ENCODE measurements around the gene VSTM2L.

The VSTM2L gene

GRCh38 chr20:37980383-37980782 lies 77.5 kb downstream of the VSTM2L start:
- in situ Hi-C loops (cut with HindIII; ENCODE audit: low pct_ligation_motif_present, low sequenced_read_pairs): no loop called here
- H3K27me3 ChIP-seq (replicated peaks): no peaks in the 10 kb centered on the region
- H3K4me3 ChIP-seq (ENCODE audit: low read depth, low read length): no peak overlapping the region
- peaks cover 2% of the 10 kb centered on the region for H3K36me3 ChIP-seq (replicated peaks)
- no peak for TF ChIP-seq CTCF (IDR thresholded peaks at IDR 0.05; ENCODE audit: low read depth, low read length, missing control alignments)
- no peak for DNase-seq
- H3K27ac ChIP-seq: no peak overlapping the region

- no peak for TF ChIP-seq CTCF (IDR thresholded peaks at IDR 0.05; ENCODE audit: low read depth, low read length, missing control alignments)
- H3K27me3 ChIP-seq (replicated peaks): no peaks in the 10 kb centered on the region
- no peak for DNase-seq
- H3K27ac ChIP-seq: no peak overlapping the region
- no peak overlapping the region for H3K4me3 ChIP-seq (ENCODE audit: low read depth, low read length)
- peaks cover 2% of the 10 kb centered on the region for H3K36me3 ChIP-seq (replicated peaks)
- in situ Hi-C loops (cut with HindIII; ENCODE audit: low pct_ligation_motif_present, low sequenced_read_pairs): no loop called here
Measured at GRCh38 chr20:37980876-37981275, 77.9 kb downstream of the VSTM2L start.

DNA sequence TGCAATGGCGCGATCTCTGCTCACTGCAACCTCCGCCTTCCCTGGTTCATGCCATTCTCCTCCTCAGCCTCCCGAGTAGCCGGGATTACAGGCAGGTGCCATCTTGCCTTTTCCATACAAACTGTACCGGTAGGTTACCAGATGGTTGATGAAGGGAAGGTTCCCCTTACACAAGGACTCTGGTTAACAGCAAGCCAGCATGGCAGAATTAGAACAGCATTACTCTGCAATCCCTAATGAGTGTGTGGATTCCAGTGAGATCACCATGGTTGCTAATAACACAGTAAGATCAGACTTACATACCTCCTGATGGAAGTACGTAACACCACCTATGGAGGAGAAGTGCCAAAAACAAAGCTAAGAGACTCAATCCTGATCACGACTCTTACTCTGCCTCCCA lies 78.6 kb downstream of the VSTM2L start:
- Histone ChIP-seq H3K27ac (no peak overlapping the region), H3K36me3 (replicated peaks) (peaks cover 2% of the 10 kb centered on the region), H3K4me3 (ENCODE audit: low read depth, low read length) (no peak overlapping the region), H3K27me3 (replicated peaks) (no peaks in the 10 kb centered on the region)
- no peak for DNase-seq
- in situ Hi-C loops (cut with HindIII; ENCODE audit: low pct_ligation_motif_present, low sequenced_read_pairs): no loop called here
- TF ChIP-seq CTCF (IDR thresholded peaks at IDR 0.05; ENCODE audit: low read depth, low read length, missing control alignments): no peak

- H3K27me3 ChIP-seq (replicated peaks): no peaks in the 10 kb centered on the region
- no peak overlapping the region for H3K4me3 ChIP-seq (ENCODE audit: low read depth, low read length)
- in situ Hi-C loops (cut with HindIII; ENCODE audit: low pct_ligation_motif_present, low sequenced_read_pairs): no loop called here
- TF ChIP-seq CTCF (IDR thresholded peaks at IDR 0.05; ENCODE audit: low read depth, low read length, missing control alignments): no peak
- no peak for DNase-seq
- no peak overlapping the region for H3K27ac ChIP-seq
- H3K36me3 ChIP-seq (replicated peaks): peaks cover 2% of the 10 kb centered on the region
Measured at GRCh38 chr20:37983286-37983685, 80.4 kb downstream of the VSTM2L start.

GRCh38 chr20:37984018-37984785 lies 81.3 kb downstream of the VSTM2L start:
- in situ Hi-C loops (cut with HindIII; ENCODE audit: low pct_ligation_motif_present, low sequenced_read_pairs): no loop called here
- H3K4me3 ChIP-seq (ENCODE audit: low read depth, low read length): no peak overlapping the region
- no peak for DNase-seq
- H3K36me3 ChIP-seq (replicated peaks): peaks cover 2% of the 10 kb centered on the region
- H3K27me3 ChIP-seq (replicated peaks): no peaks in the 10 kb centered on the region
- H3K27ac ChIP-seq: no peak overlapping the region
- no peak for TF ChIP-seq CTCF (IDR thresholded peaks at IDR 0.05; ENCODE audit: low read depth, low read length, missing control alignments)
